Stimulated activated CD4-positive, alpha-beta T cell treated with anti-CD3 and anti-CD28 coated beads, TNF-alpha, amount 100 ng/mL, for 24 hours (primary cell): ENCODE measurements around the gene CHIC1.
A peak's percentile ranks its signal among the peaks of the same experiment; 100 is the strongest.
"Not testable (repeated sequence)": the region's sequence is repeated elsewhere in the genome, so short reads cannot be mapped to it uniquely, and the experiment has no call there.

Experiments
- DNase-seq, 3 experiments: peaks; one replicate each; pipeline ENCODE4 v3.0.0-alpha.2; 2020; ENCODE audit warnings: low read depth in 3 of 3

Gene CHIC1

DNA sequence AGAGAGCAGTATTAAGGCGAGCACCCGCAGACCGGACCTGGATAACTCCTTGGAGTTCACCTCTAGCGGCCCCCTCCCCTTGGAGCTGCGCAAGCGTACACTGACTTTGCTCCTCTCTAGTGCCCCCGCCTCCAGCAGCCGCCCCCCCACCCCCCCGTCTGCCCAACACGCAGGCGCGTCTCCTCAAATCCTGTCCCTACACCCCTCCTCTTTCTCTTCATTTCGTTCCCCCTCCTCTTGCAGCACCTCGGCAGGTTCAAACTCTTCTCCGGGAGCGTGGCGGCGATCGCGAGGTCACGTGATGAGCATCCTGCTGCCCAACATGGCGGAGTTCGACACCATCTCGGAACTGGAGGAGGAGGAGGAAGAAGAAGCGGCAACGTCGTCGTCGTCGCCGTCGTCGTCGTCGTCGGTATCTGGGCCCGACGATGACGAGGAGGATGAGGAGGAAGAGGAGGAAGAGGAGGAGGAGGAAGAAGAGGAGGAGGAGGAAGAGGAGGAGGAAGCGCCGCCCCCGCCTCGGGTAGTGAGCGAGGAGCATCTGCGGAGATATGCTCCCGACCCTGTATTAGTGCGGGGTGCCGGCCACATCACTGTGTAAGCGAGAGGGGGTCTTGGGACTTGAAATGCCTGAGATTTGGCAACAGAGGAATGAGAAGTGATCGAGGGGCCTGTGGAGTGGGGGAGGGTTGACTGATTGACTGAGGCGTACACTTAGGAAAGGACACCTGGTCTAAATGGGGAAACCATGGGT is at the start of gene CHIC1:
TSS of gene CHIC1 (plus strand) at position 214 of the 754 bp plus-strand sequence. CDS start at position 302, 88 bp downstream.
- DNase-seq: peak; percentile 26 to 52 (median 34)

DNA sequence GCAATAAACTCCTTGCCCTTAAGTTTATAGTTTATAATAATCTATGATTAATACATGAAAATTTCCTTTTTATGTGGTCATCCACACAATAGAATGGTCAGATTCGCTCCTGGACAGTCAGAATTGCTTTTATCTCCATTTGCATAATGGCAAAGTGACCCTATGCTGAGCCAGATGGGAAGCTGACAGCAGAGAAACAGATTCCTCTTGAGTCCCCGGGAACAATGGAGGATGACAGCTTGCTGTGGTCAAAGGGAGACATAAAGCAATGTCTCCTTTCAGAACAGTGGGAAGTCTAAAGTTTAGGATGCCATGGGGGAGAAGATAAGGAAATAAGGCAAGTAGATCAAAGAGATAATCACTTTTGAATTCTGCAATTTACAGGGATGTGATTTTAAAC is 40.2 kb upstream of the CHIC1 start:
- DNase-seq: not testable (repeated sequence)

DNA sequence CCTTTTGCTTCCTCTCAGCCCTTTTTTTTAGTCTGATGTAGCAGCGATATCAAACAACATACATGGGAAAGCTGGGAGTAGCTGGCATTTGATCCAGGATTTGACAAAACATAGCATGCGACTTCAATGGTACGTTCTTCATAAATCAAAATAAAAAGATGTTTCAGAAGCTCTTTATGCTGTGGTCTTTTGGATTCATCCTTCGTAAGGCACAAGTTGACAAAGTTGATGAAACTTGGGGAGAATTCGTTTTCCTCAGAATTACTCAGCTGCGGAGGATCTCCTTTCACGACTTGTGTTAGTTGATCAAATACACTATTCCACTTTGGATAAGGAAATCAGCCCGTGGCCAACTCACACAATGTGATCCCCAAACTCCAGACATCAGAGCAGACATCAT is 38.1 kb upstream of the CHIC1 start:
- no peak for DNase-seq

DNA sequence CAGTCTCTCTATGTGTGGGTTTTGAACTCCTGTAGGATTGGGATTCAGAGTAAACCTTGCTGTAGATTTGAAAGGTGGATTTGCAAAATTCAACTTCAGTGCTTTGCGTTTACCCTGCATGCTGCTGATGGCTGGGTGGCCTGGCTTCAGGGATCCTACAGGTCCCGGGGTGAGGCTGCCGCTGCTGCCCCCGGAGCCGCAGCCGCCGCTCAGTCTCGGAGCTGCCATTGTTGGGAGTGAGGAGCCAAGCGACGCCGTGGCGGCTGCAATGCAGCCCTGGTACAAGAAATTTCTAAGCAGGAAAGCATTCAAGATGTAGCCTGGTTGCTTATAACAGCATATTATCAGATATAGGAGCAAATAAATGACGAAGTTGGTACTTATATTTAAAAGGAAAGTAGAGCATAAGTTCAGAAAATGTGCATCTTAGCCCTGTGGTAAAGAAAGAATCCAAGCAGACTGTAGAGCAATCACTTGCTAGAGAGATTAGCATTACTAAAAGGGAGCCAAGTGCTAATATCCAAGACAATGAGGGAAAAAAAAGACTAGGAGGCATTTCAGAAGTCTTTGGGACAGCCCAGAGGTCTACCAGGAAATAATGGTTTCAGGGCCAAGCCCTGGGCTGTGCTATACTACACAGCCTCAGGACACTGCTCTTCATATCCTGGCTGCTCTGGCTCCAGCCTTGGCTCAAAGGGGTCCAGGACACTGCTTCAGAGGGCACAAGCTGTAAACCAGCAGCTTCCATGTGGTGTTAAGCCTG is 36.9 kb upstream of the CHIC1 start:
- no peak for DNase-seq

DNA sequence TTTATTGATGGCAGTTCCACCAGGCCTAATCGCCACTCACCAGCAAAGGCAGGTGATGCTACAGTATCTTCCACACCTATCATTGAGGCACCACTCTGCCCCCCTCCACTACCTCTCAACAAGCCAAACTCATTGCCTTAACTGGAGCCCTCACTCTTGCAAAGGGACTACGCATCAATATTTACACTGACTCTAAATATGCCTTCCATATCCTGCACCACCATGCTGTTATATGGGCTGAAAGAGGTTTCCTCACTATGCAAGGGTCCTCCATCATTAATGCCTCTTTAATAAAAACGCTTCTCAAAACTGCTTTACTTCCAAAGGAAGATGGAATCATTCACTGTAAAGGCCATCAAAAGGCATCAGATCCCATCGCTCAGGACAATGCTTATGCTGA is 31.3 kb upstream of the CHIC1 start:
- DNase-seq: not testable (repeated sequence)

DNA sequence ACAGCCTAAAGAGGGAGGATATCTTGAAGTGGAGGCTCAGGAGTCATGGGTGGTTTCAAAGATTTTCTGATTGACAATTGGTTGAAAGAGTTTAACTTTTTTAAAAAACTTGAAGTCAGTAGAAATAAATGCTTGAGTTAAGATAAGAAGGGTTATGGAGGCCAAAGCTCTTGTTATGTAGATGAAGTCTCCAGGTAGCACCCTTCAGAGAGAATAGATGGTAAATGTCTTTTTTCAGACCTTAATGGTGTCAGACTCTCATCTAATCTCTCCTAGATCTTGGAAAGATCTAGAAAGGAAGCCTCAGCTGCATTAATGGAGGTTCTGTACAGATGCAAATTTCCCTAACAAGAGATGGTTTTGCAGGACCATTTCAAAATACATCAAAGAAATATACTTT is 6.8 kb upstream of the CHIC1 start:
- no peak for DNase-seq

DNA sequence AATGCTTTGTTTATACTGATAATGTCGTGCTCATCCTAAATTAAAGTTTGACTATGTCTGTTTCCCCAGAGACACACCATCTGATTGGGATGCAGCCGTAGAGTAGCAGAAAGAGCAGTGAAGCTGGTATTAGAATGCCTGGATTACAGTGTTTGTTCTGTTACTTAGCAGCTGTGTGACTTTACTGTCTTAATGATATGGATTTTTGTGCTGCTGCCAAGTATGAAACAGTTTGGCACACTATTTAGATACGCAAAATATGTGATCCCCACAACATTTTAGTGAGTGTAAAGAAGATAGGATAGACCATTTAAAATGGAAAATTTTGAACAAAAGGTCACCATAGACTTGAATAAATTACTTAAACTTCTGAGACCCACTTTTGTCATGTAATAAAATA is 1.2 kb upstream of the CHIC1 start:
- DNase-seq: no peak

DNA sequence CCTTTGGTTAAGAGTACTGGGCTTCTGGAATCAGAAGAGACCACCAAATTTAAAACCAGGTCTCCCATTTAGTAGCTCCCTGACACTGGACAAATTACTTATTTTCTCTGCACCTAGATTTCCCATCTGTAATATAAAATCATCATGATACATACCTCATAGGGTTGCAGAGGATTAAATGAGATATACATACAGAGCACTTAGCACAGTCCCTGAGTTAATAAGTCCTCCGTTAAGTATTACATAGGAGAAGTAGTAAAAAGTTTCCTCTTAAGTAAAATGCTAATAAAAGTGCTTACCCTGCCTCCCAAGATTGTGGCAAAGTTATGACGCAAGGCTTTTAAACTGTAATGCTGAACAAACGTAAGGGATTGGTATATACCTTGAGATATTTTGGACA is 539 bp upstream of the CHIC1 start:
- no peak for DNase-seq

DNA sequence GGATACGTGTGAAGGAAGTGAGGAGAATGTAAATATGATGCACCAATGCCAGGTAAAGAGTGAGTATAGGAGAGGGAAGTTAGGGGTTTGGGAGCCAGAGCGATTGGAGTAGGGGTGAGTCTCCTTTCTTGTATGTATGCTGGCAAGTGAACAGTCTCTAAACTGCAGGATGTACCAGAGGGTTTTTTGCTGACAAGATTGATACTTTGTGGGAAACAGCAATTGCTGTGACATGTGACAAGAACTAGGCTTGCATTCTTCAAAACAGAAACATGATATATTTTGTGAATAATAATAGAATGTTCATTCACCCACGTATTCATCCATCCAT is 706 bp downstream of the CHIC1 start:
- DNase-seq: no peak

DNA sequence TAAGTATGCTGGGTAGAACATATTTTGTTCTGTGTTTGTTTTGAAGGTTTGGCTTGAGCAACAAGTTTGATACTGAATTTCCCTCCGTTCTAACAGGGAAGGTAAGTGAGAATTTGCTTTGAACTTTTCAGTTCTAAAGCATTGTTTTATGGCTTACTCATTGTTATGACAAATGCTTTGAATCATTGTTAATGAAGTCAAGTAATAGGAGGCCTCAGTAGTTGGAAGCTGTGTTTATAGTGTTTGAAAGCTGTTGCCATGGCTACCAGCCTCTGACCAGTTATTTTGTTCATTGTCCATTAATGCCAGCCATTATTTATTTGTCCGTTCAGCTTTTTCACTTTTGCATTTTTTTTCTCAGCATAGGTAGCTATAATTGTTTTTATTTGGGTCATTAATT is 14.4 kb downstream of the CHIC1 start:
- DNase-seq: no peak

DNA sequence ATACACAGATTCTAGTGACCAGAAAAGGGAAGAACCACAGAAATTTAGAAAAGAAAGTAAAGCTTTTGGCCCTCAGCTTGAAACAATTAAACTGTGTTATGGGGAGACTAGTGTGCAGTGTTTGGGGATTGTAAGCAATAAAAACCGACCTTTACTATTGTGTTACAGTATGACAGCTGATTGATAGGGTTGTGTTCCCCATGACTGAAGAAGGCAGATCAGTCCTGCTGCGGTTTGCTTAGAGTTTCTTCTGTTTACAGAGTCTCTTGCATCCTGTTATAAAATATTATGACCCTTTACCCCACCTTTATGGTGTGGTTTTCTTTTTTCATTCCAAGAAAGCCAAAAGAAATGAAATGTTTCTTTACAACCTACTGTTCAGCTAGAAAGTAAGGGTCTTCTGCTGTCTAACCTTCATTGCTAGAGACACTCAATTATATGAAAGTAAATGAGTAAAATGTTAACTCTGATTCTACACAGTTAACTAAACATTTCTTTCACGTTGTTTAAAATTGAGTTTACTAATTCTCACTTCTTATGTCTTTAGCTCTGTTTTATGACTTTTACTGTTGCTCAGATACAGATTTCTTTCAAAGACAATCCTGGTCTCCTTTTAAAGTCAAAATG is 18.1 kb downstream of the CHIC1 start:
- no peak for DNase-seq

DNA sequence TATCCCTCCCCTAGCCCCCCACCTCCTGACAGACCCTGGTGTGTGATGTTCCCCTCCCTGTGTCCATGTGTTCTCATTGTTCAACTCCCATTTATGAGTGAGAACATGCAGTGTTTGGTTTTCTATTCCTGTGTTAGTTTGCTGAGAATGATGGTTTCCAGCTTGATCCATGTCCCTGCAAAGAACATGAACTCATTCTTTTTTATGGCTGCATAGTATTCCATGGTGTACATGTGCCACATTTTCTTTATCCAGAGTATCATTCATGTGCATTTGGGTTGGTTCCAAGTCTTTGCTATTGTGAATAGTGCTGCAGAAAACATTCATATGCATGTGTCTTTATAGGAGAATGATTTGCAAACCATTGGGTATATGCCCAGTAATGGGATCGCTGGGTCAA is 34.8 kb downstream of the CHIC1 start:
- DNase-seq: not testable (repeated sequence)

DNA sequence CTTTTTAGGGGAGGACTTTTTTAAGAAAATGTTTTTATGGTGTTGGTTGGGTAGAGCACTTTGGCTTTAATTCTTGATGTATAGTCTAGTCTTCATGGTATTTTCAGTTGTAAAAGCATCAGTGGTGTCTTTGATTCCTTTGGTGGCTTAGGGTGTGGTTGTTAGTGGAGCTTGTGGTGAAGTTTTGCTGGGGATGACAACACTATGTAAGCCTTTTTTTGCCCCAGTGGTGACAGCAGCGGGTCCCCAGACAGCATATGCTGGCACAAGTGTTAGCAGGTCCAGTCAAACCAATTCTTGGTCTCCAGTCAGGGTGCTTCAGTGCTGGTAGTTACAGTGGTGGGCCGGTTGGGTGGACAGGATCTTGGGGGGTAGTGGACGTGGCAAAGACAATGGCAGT is 52.0 kb downstream of the CHIC1 start:
- no peak for DNase-seq

DNA sequence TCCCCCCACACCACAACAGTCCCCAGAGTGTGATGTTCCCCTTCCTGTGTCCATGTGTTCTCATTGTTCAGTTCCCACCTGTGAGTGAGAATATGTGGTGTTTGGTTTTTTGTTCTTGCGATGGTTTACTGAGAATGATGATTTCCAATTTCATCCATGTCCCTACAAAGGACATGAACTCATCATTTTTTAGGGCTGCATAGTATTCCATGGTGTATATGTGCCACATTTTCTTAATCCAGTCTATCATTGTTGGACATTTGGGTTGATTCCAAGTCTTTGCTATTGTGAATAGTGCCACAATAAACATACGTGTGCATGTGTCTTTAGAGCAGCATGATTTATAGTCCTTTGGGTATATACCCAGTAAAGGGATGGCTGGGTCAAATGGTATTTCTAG is 78.7 kb downstream of the CHIC1 start:
- DNase-seq: not testable (repeated sequence)

DNA sequence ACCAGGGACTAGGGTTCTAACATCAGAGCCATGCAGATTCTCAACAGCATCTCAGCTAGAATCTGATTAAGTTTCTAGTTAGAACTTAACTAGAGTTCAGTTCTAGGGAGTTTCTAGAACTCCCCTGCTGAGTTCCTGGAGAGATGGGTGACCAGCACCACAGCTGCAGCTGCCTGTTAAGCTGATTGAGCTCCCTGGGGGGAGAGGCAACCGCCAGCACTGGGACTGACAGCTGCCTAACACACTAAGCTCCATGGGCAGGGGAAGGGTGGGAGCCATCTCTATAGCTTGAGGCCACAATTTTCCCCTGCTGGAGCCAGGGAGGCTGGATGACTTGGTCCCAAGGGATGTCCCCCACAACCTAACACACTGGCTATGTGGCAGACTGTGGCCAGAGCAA is 84.2 kb downstream of the CHIC1 start:
- DNase-seq: no peak

DNA sequence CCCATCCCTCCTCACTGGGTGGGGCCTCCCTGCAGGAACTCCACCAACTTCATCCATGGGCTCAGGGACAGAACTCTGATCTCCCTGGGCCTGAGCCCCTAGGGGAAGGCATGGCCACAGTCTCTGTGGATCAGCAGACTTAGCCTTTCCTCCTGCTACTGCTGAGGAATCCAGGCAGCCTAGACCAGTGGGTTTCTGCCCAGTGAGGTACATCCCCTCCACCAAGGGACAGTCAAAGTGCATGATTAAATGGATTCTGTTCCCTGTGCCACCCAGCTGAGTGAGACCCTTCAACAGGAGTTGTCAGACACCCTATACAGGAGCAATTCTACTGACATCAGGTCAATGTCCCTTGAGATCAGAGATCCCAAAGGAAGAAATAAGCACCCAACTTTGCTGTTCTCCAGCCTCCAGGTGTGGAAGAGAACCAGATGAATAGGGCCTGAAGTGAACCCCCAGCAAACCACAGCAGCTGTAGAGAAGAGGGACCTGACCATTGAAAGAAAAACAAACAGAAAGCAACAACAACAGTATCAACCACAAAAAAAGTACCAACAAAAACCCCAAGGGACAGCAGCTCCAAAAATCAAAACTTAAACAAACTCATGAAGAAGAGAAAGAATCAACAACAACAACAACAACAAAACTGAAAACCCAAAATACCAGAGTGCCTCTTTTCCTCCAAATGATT is 84.8 kb downstream of the CHIC1 start:
- DNase-seq: no peak

DNA sequence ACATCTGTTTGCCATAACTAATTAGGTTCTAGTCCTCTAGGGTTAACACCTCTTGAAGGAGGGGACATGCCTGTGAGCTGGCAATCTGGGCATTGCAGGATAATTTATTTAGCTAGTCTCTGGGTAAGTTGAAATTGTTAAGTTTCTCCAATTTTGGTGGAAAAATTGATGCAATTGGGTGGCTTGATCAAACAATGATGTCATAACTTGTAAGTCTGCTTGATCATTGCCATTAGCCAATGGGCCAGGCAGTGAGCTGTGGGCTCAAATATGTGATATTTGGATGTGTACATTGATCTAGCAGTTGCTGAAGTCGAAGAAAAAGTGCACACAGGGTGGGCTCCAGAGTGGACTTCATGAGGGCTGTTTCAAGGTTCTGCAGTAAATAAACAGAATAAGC is 98.3 kb downstream of the CHIC1 start:
- not testable (repeated sequence) for DNase-seq

DNA sequence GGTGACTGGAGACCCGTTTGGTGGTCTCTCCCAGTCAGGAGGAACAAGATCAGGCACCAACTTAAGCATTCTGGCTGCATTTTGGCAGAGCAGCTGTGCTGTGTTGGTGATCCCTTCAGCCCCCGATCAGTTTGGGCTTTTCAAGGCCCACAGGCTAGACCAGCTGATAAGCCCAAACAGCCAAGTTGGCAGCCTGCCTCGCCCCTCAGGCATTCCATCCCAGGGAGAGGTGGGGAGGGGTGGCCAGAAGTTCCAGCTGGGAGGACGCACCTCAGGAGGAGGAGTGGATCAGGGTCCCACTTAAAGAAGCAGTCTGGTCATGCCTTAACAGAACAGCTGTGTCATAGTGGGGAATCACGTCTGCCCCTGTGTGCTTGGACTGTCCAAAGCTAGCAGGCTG is 105.8 kb downstream of the CHIC1 start:
- DNase-seq: no peak

DNA sequence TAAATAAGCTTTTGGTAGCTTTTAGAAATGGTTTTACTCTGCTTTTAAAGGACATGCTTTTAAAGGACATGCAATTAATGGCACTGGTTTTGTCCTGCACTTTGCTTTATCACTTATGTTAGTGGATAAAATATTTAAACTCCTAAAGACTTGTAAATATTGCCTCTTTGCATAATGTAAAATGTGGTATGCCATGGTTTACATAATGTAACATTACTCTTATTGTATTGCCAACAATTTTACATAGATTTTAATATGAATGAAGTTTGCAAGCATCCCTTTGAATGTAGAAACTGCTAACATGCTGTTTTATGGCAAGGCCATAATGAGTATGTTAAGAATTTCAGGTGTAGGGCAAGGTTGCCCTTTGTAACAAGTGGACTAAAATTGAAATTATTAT is 118.4 kb downstream of the CHIC1 start:
- DNase-seq: no peak

DNA sequence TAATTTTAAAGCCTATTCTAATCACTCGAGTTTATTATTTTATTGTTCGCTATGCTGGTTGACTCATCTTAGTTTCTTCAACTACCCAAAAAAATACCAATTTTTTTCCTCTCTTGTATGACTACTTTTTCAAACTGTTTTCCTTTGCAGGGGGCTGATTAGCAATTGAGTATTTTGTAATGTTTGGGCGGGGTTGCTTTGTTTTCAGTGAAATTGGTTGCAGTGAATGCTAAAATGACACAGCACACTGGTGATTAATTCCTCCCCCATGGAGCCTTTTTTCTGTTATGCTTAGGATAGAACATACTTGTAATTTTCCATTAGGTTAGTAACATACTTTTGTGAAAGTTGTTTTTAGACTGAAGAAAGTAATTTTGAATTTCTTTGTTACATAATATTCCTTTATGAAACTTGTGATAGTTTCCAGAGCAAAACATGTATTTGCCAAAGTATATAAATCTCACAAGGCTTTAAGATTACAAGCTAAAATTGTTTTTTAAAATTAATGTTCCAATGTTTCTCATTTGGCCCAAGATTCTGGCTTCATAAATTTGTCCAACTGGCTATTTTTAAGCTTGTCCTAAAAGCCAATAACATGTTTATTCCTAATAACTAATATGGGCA is 120.4 kb downstream of the CHIC1 start:
- no peak for DNase-seq

DNA sequence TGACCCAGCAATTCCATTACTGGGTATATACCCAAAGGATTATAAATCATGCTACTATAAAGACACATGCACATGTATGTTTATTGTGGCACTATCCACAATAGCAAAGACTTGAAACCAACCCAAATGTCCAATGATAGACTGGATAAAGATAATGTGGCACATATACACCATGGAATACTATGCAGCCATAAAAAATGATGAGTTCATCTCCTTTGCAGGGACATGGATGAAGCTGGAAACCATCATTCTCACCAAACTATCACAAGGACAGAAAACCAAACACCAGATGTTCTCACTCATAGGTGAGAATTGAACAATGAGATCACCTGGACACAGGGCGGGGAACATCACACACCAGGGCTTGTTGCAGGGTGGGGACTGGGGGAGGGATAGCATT is 144.0 kb downstream of the CHIC1 start:
- DNase-seq: not testable (repeated sequence)

DNA sequence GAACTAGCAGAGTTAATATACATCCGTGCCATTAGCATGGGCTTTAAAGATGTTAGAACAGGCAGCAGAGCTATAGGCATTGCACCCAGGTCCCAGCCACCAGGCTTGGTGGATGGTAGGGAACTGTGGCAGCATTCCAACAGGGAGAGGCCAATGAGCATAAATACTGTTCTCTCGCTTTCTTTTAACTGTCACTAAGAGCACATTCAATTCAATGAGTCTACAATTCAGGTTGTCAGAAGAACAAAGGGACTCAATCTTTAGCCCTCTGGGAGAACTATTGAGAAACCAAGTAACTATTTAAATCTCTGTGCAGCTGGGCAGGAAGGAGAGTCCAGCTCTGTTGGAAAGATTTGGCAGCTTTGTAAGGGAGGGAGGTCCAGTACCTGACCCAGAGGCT is 165.6 kb downstream of the CHIC1 start:
- DNase-seq: no peak
